ENCODE results near the gene PHKA2. TPM values are rescaled to one million over a fixed set of nuclear protein-coding genes. Genes with fewer than 3 reads are reported as not detected.

PHKA2 gene
- total RNA-seq, 1 experiment from 2014 or later: 5.9 TPM

DNA sequence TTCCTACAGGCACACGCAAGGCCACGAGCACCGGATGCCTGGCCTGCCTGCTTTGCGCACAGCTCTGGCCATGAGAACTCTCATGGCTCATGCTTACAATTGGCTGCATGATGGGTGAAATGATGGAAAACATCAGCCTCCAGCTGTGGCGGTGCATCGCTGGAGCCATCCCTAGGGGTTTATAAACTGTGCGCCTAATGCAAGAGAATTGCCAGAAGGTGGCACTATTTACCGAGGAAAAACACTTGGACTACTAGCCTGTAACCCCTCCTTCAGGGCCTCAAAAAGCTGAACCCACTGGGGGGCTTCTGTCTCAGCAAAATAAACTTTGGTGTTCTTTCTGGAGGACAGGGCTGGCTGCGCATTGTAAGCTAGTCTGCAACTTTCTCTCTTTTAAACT, 51.9 kb downstream of the PHKA2 start:
- peak; percentile 23 for DNase-seq (ENCODE audit: low read depth)

GRCh38 chrX:18929775-18930174, 54.1 kb downstream of the PHKA2 start:
- no peak for DNase-seq (ENCODE audit: low read depth)

GRCh38 chrX:18927558-18927957, 56.4 kb downstream of the PHKA2 start:
- DNase-seq (ENCODE audit: low read depth): no peak

DNA sequence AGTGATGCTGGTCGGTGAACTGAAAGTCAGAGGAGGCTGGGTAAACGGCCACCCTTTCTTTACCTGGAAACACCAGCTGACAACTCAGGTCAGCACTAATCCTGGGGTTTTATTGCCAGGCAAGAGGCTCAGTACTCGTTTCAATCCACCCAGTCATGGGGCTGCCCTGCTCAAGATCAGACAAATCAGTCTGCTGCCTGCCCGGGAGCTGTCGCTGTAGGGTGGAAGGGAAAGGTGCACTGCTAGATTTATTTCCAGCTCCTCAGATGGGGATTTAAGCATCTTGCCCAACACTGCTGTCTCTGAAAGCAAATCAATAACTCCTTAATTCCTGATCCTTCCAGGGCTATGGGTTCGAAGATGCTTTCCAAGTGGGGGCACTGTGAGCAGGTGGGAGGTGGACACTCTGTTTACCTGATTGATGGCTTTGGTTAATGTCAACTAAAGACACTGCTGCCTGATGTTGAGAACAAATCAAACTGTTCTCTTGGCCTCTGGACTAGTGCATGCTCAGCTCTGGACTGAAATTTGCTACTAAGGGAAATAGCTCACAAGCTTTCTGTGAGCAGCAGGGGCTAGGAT, 59.3 kb downstream of the PHKA2 start:
- DNase-seq (ENCODE audit: low read depth): no peak

DNA sequence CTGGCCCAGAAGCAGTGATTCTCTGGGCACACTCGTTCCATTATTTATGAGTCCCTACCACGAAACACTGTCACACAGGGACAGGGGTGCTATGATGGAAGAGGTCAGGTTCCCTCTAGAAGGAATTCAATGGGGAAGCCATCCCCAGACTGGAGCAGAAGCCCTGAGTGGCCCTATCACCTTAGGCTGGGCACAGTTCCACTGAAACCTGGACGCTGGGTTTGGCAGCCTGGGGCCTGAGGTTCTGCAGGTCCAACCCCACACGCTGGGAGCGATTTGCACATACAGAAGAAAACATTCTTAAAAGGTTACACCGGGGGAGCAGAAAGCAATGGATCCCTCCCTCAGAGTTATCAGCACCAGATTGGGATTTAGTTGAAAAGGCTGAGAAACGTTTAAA, 63.3 kb downstream of the PHKA2 start:
- no peak for DNase-seq (ENCODE audit: low read depth)

DNA sequence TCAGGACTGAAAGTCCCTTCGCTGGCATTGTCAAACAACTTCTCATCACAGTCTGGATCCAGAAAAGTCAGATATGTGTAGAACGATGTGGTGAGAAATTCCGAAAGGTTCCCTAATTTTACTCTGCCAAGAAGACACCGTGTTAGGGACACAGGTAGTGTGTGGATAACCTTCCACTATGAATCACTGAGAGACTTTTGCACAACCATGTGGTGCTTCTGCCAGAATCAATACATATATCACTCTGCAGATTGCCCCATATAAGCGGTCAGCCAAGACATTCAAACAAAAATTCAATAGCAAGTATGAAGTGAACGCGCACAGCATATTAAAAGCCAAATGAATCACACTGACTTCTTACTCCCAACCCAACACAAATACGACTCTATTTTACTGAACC, 63.8 kb downstream of the PHKA2 start:
- DNase-seq (ENCODE audit: low read depth): no peak

GRCh38 chrX:18917831-18918230, 66.1 kb downstream of the PHKA2 start:
- no peak for DNase-seq (ENCODE audit: low read depth)

DNA sequence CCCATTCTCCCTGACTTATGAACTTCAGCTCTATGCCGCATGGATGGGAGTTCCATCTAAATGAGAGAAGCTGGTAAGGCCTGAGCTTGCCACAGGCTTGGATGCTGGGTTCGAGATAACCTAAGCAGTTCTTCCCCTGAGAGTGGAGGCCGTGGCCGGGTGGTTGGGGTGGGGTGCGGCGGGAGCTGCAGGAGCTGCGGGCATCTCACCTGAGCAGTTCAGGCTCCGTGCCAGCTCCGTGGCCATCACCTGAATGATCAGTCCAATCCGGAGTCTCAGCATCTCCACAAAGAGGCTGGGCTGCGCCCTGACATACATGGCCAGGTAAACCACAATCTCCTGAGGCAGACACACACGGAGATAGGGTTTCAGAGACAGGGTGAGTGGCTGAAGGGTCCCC, 77.6 kb downstream of the PHKA2 start:
- no peak for DNase-seq (ENCODE audit: low read depth)

GRCh38 chrX:18900401-18900976, 83.4 kb downstream of the PHKA2 start:
- DNase-seq (ENCODE audit: low read depth): no peak

DNA sequence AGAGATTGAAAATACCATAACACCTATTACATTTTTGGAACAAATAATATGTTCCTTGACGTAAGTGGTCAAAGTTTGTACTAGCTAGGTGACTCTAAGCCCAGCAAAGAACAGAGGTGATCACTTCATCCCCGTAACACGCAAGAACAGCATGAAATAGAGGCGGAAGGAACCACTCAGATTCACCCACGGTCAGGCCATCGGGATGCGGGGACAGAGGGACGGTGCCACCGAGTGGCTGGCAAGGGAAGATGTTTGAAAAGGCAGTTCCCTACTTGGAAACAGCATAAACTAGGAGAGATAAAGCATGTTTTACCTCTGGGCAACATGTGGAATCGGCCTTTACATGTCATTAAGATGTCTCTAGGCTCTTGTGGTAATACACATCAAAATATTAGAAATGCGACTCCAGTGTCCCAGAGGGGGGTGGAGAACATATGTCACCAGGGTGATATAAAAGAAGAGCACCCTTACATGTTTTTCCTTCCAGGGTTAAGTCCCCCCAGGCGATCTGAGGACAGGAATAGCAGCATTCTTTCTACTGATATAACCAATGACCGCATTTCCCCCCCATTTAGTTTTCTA, 84.0 kb downstream of the PHKA2 start:
- no peak for DNase-seq (ENCODE audit: low read depth)

DNA sequence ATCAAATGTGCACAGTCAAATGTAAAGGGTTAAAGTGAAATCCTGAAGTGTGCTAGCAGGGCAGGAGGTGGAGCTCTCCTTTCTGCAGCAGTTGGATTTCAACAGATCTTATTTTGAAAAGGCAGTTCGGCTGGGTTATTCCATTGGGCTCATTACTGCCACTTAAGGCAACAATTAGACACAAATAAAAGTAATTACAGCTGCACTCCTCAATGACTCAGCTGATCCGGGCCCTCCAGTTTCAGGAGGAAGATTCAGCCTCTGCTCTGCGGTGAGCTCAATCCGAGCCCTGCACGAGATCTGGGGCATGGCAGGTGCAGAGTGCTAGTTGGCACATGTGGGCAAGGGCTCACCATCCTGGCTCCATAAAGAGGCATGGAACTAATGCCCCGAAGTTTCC, 85.4 kb downstream of the PHKA2 start:
- DNase-seq (ENCODE audit: low read depth): no peak

DNA sequence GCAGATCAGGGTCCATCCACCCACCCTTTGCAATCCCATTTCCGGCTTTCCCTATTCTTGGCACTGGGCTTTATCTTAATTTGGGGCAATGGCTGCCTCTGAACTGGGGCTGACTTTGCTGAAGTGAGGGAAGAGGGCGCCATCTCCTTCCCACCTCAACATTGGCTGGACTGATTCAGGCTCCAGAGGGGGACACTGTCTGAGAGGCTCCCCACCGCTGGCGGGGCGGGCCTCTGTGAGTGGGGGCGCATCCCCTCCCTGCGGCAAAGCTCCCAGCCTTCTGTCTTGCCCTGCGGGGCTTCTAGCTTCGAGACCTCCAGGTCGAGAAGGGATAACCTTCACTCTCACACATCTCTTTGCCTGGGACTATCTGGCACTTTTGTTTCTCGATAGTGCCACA, 85.8 kb downstream of the PHKA2 start:
- DNase-seq (ENCODE audit: low read depth): no peak

- DNase-seq (ENCODE audit: low read depth): no peak
Measured at GRCh38 chrX:18897611-18898010, 86.3 kb downstream of the PHKA2 start.

- DNase-seq (ENCODE audit: low read depth): no peak
Measured at GRCh38 chrX:18896680-18897544, 87.0 kb downstream of the PHKA2 start.

DNA sequence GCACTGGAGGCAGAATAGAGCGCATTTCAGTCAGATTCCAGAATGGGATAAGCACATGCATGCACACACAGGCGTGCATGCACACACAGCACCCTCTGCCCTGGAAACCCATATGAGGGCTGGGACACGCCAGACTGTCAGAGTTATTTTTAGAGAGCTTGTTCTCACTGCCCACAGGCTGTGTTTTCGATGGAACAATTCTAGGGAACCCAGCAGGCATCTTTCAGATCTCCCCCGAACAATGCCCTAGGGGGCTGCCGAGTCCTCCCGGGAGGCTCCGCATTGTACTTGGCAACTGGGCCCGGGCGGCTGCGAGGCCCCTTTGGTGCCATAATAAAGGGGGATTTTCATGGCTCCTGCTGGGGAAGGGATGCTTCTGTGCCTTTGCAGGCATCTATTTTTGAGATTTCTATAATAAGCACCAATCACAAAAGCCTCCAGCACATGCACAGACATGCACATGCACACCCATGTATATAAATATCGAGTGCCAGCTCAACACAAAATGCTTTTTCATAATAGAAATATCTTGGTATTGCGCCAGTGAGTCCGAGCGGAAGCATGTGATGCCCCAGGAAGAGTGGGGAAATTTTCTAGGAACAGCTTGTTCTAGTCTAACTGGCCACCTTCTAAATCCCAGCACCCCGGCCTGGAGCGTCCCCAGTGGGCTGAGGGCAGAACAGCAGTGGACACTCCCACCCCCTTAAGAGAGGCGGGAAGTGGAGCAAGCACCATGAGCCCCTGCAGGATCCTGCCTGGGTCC, 88.5 kb downstream of the PHKA2 start:
- peak; percentile 82 for DNase-seq (ENCODE audit: low read depth)

DNA sequence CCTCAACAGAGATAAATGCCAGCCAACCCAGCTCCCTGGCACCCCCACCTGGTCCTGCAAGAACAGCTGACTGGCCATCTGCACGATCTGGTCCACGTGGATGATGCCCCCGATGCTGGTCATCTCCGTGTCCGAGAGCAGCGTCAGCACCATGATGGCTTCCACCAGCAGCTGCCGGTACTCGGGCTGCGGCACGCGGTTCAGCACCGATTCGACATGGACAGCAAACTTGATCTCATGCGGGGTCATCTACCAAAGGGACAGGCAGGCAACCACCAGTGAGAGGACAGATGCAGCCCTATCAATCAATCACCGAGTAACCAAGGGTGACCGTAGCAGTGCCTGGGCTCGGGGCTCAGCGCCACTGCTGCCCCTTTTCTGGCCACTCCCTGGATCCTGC, 89.8 kb downstream of the PHKA2 start:
- DNase-seq (ENCODE audit: low read depth): no peak

GRCh38 chrX:18893536-18893935, 90.4 kb downstream of the PHKA2 start:
- DNase-seq (ENCODE audit: low read depth): no peak

- no peak for DNase-seq (ENCODE audit: low read depth)
Measured at GRCh38 chrX:18892899-18893298, 91.0 kb downstream of the PHKA2 start.

- DNase-seq (ENCODE audit: low read depth): no peak
Measured at GRCh38 chrX:18891548-18891945, 92.4 kb downstream of the PHKA2 start.

GRCh38 chrX:18890724-18891547, 93.0 kb downstream of the PHKA2 start:
- no peak for DNase-seq (ENCODE audit: low read depth)

- DNase-seq (ENCODE audit: low read depth): no peak
Measured at GRCh38 chrX:18890049-18890381, 93.9 kb downstream of the PHKA2 start.

Data from LHCN-M2 (cell line).